AG04449 (cell line): Measurements from ENCODE around the gene RAD51B.

Source experiments
- CTCF ChIA-PET: fragments of 350-600 bp; formaldehyde crosslinking; extraction: SDS; loops from one replicate; lab custom pipeline; 2021; ENCODE audit warnings: antibody characterized with exemption; lab: Yijun Ruan, JAX
- POLR2A ChIA-PET: fragments of 400-600, 350-600 bp; formaldehyde crosslinking; extraction: SDS; loops from one replicate; lab custom pipeline; 2020; ENCODE audit warnings: antibody characterized with exemption, inconsistent platforms; lab: Yijun Ruan, JAX
- DNase-seq: peaks from one replicate; pipeline ENCODE4 v3.0.0-alpha.2; 2010; ENCODE audit warnings: low read depth, low spot score
- H3K4me3 ChIP-seq: 2 replicates; pipeline ENCODE4 v1.5.1; 2011; ENCODE audit warnings: low read depth, mild to moderate bottlenecking, control low read depth, low read length
- CTCF ChIP-seq: IDR thresholded peaks from one replicate; pipeline ENCODE4 v1.5.1; 2011; ENCODE audit warnings: mild to moderate bottlenecking, moderate library complexity, low read length, control low read depth, inconsistent platforms; ENCODE audit not compliant: insufficient read depth; ENCODE audit errors: missing control alignments

Gene RAD51B

GRCh38 chr14:68341411-68342212 lies 522.0 kb downstream of the RAD51B start:
- DNase-seq: no peak
- TF ChIP-seq CTCF: no peak
- ChIA-PET CTCF (no interaction called here), POLR2A (no interaction called here)
- H3K4me3 ChIP-seq: no peak overlapping the region

GRCh38 chr14:68342216-68342763 lies 522.7 kb downstream of the RAD51B start:
- CTCF ChIA-PET: no interaction called here
- POLR2A ChIA-PET: no interaction called here
- TF ChIP-seq CTCF: no peak
- no peak for DNase-seq
- H3K4me3 ChIP-seq: no peak overlapping the region

GRCh38 chr14:68343534-68344118 lies 524.0 kb downstream of the RAD51B start:
- no peak overlapping the region for H3K4me3 ChIP-seq
- ChIA-PET POLR2A (no interaction called here), CTCF (no interaction called here)
- DNase-seq: no peak
- no peak for TF ChIP-seq CTCF

- ChIA-PET POLR2A (no interaction called here), CTCF (no interaction called here)
- no peak overlapping the region for H3K4me3 ChIP-seq
- no peak for DNase-seq
- no peak for TF ChIP-seq CTCF
Measured at GRCh38 chr14:68345738-68346137, 526.2 kb downstream of the RAD51B start.

GRCh38 chr14:68346556-68347343 lies 527.2 kb downstream of the RAD51B start:
- DNase-seq: no peak
- H3K4me3 ChIP-seq: no peak overlapping the region
- POLR2A ChIA-PET: no interaction called here
- CTCF ChIA-PET: no interaction called here
- no peak for TF ChIP-seq CTCF
